ENCODE results near the gene GATD1.

Gene GATD1

DNA sequence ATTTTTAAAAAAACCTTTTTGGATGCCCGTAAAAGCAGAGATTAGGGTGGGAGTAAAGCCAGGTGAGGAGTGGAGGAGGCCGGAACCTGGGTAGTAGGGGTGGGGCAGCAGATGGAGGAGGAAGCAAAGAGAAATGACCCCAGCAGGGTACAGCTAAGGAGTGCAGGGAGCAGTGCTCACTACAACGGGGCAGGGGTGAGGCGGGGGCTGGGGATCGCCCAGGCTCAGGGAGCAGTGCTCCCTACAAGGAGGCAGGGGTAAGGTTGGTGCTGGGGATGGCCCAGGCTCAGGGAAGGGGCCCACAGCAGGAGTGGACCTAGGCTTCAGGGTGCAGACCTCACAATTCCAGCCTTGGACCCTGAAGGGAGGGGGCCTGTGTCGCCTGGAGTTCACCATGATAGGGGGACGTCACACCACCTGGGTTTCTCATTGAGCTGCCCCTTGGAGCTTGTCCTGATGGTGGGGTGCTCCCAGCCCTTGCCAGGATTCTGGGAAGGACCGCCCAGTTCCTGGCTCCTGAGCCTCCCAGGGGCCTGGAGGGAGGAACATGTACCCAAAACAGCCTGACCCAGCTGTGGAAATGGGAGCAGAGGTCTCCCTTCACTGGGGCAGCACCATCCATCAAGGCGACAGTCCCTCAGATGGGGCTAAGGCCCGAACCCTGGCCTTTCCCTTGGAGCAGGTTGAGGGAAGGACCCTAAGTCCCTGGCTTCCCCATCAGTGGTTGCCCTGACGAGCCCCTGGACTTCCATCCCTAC lies 38.6 kb upstream of the GATD1 start:
- Histone ChIP-seq H4K20me1 (ENCODE audit: insufficient read depth, low read length) (peaks cover 30% of the 10 kb centered on the region), H3K27me3 (ENCODE audit: low read depth, low read length) (no peaks in the 10 kb centered on the region), H3K9ac (ENCODE audit: low read length) (no peak overlapping the region), H3K4me3 (ENCODE audit: low read length) (no peak overlapping the region), H3K4me1 (ENCODE audit: low read length) (peaks cover 21% of the 10 kb centered on the region), H3K79me2 (ENCODE audit: low read length) (peaks cover 31% of the 10 kb centered on the region), H3K4me2 (ENCODE audit: low read length) (no peak overlapping the region), H3K27ac (ENCODE audit: low read length) (no peak overlapping the region), H2AFZ (ENCODE audit: low read depth, low read length) (no peak overlapping the region), H3K36me3 (replicated peaks; ENCODE audit: low read depth, low read length) (peaks cover 31% of the 10 kb centered on the region), H3K9me3 (ENCODE audit: insufficient read depth, low read length) (no peaks in the 10 kb centered on the region)
- TF ChIP-seq, protein P1, sequence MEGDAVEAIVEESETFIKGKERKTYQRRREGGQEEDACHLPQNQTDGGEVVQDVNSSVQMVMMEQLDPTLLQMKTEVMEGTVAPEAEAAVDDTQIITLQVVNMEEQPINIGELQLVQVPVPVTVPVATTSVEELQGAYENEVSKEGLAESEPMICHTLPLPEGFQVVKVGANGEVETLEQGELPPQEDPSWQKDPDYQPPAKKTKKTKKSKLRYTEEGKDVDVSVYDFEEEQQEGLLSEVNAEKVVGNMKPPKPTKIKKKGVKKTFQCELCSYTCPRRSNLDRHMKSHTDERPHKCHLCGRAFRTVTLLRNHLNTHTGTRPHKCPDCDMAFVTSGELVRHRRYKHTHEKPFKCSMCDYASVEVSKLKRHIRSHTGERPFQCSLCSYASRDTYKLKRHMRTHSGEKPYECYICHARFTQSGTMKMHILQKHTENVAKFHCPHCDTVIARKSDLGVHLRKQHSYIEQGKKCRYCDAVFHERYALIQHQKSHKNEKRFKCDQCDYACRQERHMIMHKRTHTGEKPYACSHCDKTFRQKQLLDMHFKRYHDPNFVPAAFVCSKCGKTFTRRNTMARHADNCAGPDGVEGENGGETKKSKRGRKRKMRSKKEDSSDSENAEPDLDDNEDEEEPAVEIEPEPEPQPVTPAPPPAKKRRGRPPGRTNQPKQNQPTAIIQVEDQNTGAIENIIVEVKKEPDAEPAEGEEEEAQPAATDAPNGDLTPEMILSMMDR (IDR thresholded peaks at IDR 0.05; ENCODE audit: low read depth, low read length) = no peak

DNA sequence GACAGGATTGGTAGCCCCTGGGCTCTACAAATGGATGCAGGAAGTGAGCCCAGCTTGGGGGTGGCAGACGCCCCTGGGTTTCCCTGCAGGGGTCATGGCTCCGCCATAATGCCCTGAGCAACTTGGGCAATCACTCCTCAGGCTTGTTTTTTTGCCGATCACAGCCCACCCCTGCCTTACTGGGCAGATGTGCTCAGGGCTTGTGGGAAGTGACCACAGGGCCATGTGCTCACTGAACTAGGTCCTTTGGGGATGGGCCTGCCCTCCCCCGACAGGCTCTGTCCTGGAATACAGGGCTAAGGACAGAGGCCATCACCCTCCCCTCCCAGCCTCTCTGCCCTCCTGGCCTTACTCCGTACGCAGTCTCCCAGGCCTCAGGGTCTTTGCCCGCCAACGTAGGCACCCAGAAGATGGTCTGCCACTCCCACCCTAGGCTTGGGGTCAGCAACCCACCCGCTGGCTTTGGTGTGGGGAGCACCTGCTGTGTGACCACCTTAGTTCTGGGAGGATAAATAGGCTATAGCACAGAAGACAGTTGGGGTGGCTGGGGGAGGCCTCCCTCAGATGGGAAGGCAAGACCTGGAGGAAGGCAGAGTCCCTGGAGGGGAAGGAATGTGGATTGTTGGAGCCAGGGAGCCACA lies 36.3 kb upstream of the GATD1 start:
- Histone ChIP-seq H3K27ac (ENCODE audit: low read length) (no peak overlapping the region), H3K4me2 (ENCODE audit: low read length) (no peak overlapping the region), H3K79me2 (ENCODE audit: low read length) (peaks cover 43% of the 10 kb centered on the region), H4K20me1 (ENCODE audit: insufficient read depth, low read length) (peaks cover 26% of the 10 kb centered on the region), H3K4me1 (ENCODE audit: low read length) (peaks cover 15% of the 10 kb centered on the region), H3K27me3 (ENCODE audit: low read depth, low read length) (no peaks in the 10 kb centered on the region), H3K4me3 (ENCODE audit: low read length) (no peak overlapping the region), H3K36me3 (replicated peaks; ENCODE audit: low read depth, low read length) (peaks cover 39% of the 10 kb centered on the region), H2AFZ (ENCODE audit: low read depth, low read length) (no peak overlapping the region), H3K9me3 (ENCODE audit: insufficient read depth, low read length) (no peaks in the 10 kb centered on the region), H3K9ac (ENCODE audit: low read length) (no peak overlapping the region)
- TF ChIP-seq, protein P1 (IDR thresholded peaks at IDR 0.05; ENCODE audit: low read depth, low read length) = no peak
- no peak for TF ChIP-seq EZH2phosphoT487 (IDR thresholded peaks at IDR 0.05; ENCODE audit: low read depth)

DNA sequence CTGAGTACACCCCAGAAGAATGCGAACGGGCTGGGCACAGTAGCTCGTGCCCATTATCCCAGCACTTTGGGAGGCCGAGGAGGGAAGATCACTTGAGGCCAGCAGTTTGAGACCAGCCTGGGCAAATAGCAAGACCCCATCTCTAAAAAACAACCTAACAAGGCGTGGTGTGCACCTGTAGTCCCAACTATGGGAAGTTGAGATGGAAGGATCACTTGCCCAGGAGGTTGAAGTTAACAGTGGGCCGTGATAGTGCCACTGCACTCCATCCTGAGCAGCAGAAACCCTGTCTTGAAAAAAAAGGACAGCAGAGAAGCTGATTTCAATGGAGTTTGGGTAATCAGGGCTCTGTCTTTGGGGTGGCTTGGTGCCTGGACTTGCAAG lies 35.8 kb upstream of the GATD1 start:
- no peak overlapping the region for H3K4me3 ChIP-seq (ENCODE audit: low read length)
- H3K27me3 ChIP-seq (ENCODE audit: low read depth, low read length) = no peaks in the 10 kb centered on the region
- H3K4me2 ChIP-seq (ENCODE audit: low read length) = no peak overlapping the region
- no peak overlapping the region for H3K9ac ChIP-seq (ENCODE audit: low read length)
- H2AFZ ChIP-seq (ENCODE audit: low read depth, low read length) = no peak overlapping the region
- peaks cover 26% of the 10 kb centered on the region for H4K20me1 ChIP-seq (ENCODE audit: insufficient read depth, low read length)
- TF ChIP-seq EZH2phosphoT487 (IDR thresholded peaks at IDR 0.05; ENCODE audit: low read depth) = no peak
- TF ChIP-seq, protein P1 (IDR thresholded peaks at IDR 0.05; ENCODE audit: low read depth, low read length) = no peak
- H3K36me3 ChIP-seq (replicated peaks; ENCODE audit: low read depth, low read length) = peaks cover 39% of the 10 kb centered on the region
- no peaks in the 10 kb centered on the region for H3K9me3 ChIP-seq (ENCODE audit: insufficient read depth, low read length)
- no peak overlapping the region for H3K27ac ChIP-seq (ENCODE audit: low read length)
- H3K4me1 ChIP-seq (ENCODE audit: low read length) = peaks cover 18% of the 10 kb centered on the region
- H3K79me2 ChIP-seq (ENCODE audit: low read length) = peaks cover 47% of the 10 kb centered on the region

DNA sequence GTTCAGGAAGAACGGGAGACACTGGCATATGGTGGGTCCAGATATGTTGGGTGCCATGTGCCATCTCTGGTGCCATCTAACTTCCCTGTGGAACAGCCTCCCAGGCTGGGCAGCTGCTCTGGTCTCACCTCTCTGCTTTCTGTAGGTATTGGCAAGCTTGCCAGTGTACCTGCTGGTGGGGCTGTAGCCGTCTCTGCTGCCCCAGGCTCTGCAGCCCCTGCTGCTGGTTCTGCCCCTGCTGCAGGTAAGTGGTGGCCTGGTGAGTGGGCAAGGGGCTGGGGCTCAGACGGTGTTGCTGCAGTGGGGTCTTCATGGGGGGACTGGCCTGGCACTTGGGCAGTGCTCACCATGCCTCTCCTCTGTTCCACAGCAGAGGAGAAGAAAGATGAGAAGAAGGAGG lies 35.1 kb upstream of the GATD1 start:
- Histone ChIP-seq H3K27me3 (ENCODE audit: low read depth, low read length) (no peaks in the 10 kb centered on the region), H3K79me2 (ENCODE audit: low read length) (peaks cover 53% of the 10 kb centered on the region), H3K4me2 (ENCODE audit: low read length) (no peak overlapping the region), H3K36me3 (replicated peaks; ENCODE audit: low read depth, low read length) (peaks cover 39% of the 10 kb centered on the region), H2AFZ (ENCODE audit: low read depth, low read length) (no peak overlapping the region), H3K4me1 (ENCODE audit: low read length) (peaks cover 21% of the 10 kb centered on the region), H3K9ac (ENCODE audit: low read length) (no peak overlapping the region), H3K27ac (ENCODE audit: low read length) (no peak overlapping the region), H3K4me3 (ENCODE audit: low read length) (no peak overlapping the region), H4K20me1 (ENCODE audit: insufficient read depth, low read length) (peaks cover 26% of the 10 kb centered on the region), H3K9me3 (ENCODE audit: insufficient read depth, low read length) (no peaks in the 10 kb centered on the region)
- TF ChIP-seq EZH2phosphoT487 (IDR thresholded peaks at IDR 0.05; ENCODE audit: low read depth) = no peak
- TF ChIP-seq, protein P1 (IDR thresholded peaks at IDR 0.05; ENCODE audit: low read depth, low read length) = no peak
